GM21515 (cell line): ENCODE data around the gene OR10T2.
"Not testable (repeated sequence)": the region's sequence is repeated elsewhere in the genome, so short reads cannot be mapped to it uniquely, and the experiment has no call there.

Experiments
- ATAC-seq: cut with Tn5 transposase; IDR thresholded peaks from one replicate; pipeline ENCODE4 v1.9.1; 2021; ENCODE audit not compliant: unreplicated experiment

OR10T2 gene

DNA sequence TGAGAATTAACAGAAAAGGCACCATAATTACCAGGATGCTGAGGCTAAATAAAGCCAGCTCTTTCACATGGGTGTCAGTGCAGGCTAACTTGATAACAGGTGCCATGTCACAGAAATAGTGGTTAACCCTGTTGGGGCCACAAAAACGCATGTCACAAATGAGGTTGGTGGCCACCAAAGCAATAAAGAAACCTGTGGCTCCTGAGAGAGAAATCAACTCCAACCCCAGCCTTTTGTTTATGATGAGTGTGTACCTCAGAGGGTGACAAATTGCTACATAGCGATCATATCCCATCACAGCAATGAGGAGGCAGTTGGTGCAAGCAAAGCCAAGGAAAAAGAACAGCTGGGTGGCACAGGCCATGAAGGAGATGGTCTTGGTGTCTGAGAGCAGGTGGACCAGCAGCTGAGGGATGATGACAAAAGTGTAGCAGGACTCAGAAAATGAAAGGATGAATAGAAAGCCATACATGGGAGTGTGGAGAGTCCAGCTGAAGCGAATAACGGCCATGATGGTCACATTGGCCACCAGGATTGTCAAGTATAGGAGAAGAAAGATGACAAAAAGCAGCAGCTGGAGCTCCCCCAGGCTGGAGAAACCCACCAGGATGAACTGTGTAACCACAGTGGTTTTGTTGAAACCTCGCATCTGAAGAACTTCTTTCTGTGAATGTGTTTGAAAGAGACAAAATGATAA, at the start of gene OR10T2:
Gene OR10T2, minus strand, starts transcription at position 649 of the 697 bp plus-strand sequence. Its CDS starts 0 bp downstream, at position 649.
- ATAC-seq, result no peak

GRCh38 chr1:158445376-158445775, 46.1 kb upstream of the OR10T2 start:
- ATAC-seq, result no peak

GRCh38 chr1:158434741-158435140, 35.5 kb upstream of the OR10T2 start:
- no peak for ATAC-seq

GRCh38 chr1:158430163-158430562, 30.9 kb upstream of the OR10T2 start:
- not testable (repeated sequence) for ATAC-seq

GRCh38 chr1:158426137-158426536, 26.9 kb upstream of the OR10T2 start, which contains the start of gene OR10K2:
OR10K2 (minus strand) TSS chr1:158426237; CDS start chr1:158420866, 5,371 bp downstream.
- no peak for ATAC-seq

- no peak for ATAC-seq
These were observed 25.8 kb upstream of the OR10T2 start for GRCh38 chr1:158425027-158425426.

DNA sequence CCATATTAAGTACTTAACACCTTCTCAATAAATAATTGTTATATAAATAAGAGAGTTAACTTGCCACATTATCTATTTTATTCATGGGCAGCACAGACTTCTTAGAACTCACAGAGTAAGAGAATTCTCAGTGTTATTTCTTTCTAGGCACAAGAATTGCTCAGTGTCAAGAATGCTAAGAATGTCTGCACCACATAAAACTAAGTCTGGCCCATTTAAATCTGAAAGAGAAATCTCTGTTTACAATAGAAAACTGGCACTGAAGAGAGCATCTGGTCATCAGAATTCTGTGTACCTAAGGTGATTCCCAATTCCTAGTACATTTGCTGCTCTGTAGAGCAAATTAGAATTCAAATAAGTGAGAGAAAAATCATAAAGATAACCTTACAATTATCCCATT, 22.9 kb upstream of the OR10T2 start:
- ATAC-seq, result no peak

DNA sequence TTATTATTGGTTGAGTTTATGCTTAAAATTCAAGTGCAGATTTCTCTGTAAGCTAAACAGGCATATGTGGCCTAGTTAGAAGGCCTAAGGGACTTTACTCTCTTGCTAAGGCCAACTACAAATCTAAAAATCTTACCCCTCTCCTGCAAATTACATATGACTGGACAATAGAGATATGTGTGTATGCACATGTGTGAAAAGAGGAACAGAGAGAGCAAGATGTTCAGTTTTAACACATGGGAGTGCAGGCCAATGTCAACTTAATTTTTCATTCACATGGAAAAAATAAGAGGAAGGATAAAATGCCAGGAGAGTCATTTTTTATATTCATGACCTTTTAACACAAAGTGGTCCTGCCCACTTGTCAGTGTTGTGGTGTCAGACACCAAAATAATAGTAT, 18.3 kb upstream of the OR10T2 start:
- ATAC-seq, result no peak

DNA sequence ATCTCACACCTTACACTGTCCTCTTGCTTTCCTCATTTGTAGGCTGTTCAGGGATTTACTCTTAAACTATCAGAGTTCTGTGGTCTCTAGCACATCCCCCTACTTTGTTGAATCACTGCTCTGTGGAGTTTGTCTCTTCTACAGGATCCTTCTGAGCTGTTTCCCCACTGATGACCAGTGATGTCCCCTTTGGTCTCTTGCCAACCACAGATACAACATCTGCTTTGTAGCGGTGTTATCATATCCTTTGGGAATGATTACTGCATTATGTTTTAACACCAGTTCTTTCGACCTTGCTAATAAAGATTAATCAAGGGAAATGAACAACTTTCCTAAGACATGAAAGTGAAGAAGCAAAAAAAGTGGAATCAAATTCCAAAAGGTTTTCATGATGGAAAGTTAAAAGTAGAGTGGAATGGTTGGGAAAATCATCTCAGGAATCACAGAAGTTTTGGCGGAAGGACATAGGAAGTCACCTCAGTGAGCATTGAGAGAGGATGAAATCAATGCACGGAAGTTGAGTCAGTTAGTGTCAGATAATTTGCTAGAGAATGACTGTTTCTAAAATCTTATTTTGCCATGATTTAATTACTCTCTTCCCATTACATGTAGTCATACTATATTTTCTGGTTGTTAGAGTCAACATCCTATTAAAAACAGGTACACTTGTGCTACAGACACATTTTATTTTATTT, 15.5 kb upstream of the OR10T2 start:
- no peak for ATAC-seq

DNA sequence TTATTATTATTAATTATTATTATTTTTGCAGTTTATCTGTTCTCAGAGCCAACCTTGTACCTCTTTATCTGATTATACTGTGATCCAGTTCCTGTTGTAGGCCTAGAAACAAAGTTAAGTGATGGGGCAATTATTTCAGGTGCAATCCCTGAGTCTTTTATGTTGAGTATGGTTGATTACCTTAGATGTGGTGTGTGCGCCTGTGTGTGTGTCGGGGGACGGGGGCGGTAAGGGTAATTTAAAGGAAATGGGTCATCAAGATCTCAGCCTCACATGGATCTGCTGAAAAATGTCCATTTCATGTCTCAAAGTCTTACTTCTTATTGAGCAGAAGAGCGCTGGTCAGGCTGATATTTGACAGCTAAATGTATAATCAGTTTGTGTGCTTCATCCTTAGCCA, 7.8 kb upstream of the OR10T2 start:
- no peak for ATAC-seq

DNA sequence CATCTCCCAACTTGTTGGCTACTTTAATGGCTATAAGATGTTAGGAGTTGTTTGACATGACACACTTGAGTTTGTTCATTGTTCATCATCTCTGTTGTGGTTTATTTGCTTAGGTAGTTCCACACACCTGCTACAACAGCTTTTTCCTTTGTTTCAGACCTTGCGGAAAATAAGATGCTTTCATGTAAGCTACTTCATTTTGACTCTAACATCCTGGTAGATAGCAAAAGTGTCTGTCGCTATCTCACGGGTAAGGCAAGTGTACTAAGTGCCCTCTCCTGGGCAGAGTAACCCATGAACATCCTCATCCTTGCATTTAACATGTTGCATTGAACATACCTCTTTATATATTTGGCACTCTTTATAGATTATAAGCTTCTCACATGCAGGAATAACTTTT, 1.6 kb upstream of the OR10T2 start:
- ATAC-seq, result no peak

- ATAC-seq, result no peak
These were observed 2.6 kb downstream of the OR10T2 start for GRCh38 chr1:158396646-158397045.

DNA sequence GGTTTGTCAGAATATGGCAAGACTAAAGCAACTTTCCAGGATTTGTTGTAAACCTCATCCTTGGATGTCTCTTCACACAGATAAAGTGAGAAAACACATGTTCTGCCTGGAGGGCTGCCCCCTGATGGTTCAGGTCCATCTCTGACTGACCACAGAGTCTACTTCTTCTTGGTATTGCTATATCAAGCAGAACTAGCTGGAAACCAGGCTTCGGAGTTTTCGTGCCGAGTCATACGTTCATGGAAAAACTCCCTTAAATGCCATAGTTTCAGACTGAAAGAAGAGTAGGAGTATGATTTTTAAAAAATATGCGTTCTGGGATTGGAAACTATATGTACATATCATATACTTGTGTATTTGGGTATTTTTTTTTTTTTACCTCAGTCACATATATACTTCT, 5.8 kb downstream of the OR10T2 start:
- ATAC-seq, result no peak

DNA sequence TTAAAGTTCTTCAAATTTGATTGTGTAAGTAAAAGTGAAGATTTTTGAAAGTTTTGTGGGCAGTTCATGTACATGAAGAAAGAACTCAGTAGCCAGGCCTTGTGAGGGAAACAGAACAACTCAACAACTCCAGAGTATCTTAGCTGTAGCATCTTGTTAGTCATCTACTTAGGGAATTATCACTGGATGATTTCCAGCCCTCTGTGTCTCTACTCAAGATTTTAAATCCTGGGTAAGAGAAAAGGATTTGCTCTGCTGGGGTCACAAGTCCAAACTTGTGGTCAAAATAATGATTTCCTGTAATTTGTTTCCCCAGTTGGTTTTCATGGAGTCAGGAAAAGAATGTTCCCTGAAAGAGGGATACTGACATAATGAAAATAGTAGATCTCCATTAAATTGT, 8.2 kb downstream of the OR10T2 start:
- ATAC-seq, result no peak

DNA sequence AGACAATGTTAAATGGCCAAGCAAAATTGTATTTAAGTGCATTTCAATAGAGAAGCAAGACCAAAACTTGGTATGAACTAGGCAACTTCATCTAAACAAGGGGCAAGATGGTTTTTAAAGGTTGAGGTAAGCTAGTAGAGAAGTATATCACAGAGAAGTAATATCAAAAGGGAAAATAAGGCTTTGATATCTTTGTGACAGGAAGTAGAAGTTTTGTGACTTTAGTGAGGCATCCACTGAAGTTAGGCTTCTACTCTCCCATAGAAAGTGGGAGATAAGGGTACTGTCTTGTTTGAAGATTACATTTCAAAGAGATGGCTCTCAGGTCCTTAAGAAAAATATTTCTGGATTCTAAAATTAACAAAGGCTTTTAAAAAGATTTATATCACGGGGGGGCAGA, 8.9 kb downstream of the OR10T2 start:
- no peak for ATAC-seq

GRCh38 chr1:158374860-158375259, 24.4 kb downstream of the OR10T2 start:
- no peak for ATAC-seq

DNA sequence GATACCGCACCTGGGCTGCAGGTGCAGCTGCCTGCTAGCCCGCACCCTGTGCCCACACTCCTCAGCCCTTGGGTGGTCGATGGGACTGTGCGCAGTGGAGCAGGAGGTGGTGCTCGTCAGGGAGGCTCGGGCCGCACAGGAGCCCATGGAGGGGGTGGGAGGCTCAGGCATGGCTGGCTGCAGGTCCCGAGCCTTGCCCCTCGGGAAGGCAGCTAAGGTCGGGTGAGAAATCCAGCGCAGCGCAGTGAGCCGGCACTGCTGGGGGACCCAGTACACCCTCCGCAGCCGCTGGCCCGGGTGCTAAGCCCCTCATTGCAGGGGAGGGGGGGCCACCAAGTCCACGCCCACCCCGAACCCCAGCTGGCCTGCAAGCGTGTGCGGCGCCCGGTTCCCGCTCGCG, 25.2 kb downstream of the OR10T2 start:
- not testable (repeated sequence) for ATAC-seq

- peak; percentile 95 for ATAC-seq
These were observed 27.9 kb downstream of the OR10T2 start for GRCh38 chr1:158371188-158371953.

DNA sequence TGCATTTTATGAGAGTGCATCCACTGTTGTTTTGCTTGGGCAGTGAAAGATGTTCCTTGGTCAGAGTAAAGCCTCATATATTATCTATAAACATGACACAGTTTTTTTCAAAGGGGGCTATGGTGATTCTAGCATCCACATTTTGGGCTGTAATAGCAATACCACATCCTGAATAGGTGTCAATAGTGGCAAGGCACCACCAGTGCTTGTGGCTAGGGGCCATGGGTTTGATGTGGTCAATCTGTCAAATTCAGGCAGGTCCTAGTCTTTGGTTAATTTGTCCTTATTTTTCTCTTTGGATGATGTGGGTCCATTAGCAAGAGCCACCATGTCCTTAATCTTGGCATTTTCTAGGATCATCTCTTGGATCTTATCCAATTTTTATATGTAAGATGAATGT, 32.5 kb downstream of the OR10T2 start:
- ATAC-seq, result no peak

GRCh38 chr1:158362941-158363340, 36.3 kb downstream of the OR10T2 start:
- no peak for ATAC-seq

DNA sequence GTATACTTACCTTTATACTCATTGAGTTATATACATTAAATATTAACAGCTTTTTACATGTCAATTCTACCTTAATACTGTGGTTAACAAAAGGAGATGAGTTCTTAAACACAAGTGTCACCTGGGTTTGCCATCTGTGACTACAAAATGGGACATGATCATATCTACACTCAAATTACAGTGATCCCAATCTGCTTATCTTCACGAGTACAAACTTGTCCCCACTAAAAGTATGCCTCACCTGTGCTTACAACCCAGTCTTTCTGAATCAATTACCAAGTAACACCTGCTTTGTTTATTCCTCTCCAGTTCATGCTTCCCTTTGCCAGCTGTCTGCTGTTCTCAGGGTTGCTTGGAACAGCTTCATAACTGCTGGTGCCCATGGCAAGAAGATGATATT, 36.8 kb downstream of the OR10T2 start:
- no peak for ATAC-seq

- no peak for ATAC-seq
These were observed 41.8 kb downstream of the OR10T2 start for GRCh38 chr1:158357441-158357840.
